Breast epithelium (tissue), 3 donors: ENCODE results near the gene HDGFL1.

Experiments
- CTCF ChIP-seq, 3 donors: fragments of 450-650 bp; IDR thresholded peaks; one replicate each; pipeline ENCODE4 v1.5.1; 2016 to 2017; ENCODE audit warnings: antibody characterized with exemption in 3 of 3, mild to moderate bottlenecking in 3 of 3, moderate library complexity in 3 of 3
- POLR2A ChIP-seq: fragments of 450-650 bp; IDR thresholded peaks from one replicate; pipeline ENCODE4 v1.6.1; 2016; ENCODE audit warnings: antibody characterized with exemption, mild to moderate bottlenecking, moderate library complexity
- POLR2AphosphoS5 ChIP-seq, 3 donors: sonication (generic); formaldehyde crosslinking; IDR thresholded peaks; one replicate each; pipeline ENCODE4 v1.6.1; 2017; ENCODE audit warnings: antibody characterized with exemption in 3 of 3

- TF ChIP-seq POLR2A (no peak), POLR2AphosphoS5 (IDR thresholded peaks at IDR 0.05) (no peak), CTCF (IDR thresholded peaks at IDR 0.05) (no peak)
Observed at GRCh38 chr6:22596011-22596410, 26.6 kb downstream of the HDGFL1 start.
